Spinal cord (tissue), 4 donors: ENCODE data around the gene DNAJC19. TPM values are rescaled to one million over a fixed set of nuclear protein-coding genes. Genes with fewer than 3 reads are reported as not detected.

Experiments
- polyA plus RNA-seq, 2 donors: library from polyadenylated mRNA; unstranded; fragments of 120-200 nt; gene quantifications; one replicate each; pipeline ENCODE4 v1.2.1, GENCODE V29; 2013; ENCODE audit not compliant: insufficient read length in 2 of 2
- total RNA-seq, 2 donors: library from RNA; depleted of rRNA in 1 of 2; stranded (reverse); fragments of 120-200 nt in 1 of 2; fragments of >200 nt in 1 of 2; gene quantifications; one replicate each; pipeline versions ENCODE4 v1.2.3 to v1.2.4, GENCODE V29; 2013 to 2014

Gene DNAJC19
- total and polyA plus RNA-seq, 4 donors = 40.1 to 56.7 (median 48.9) TPM

Other genes with a start within 250 kb of the DNAJC19 start
- gene FXR1, start 77.1 kb downstream of the DNAJC19 start, total RNA-seq = 100 to 1,000 TPM; 146 to 188 TPM
- 100 to 1,000 TPM; 136 to 137 TPM for gene FXR1, start 77.1 kb downstream of the DNAJC19 start, polyA plus RNA-seq